ENCODE data around the gene CHURC1. TPM values are rescaled to one million over a fixed set of nuclear protein-coding genes. Genes with fewer than 3 reads are reported as not detected.

Gene CHURC1
- polyA plus RNA-seq, 1 donor (not counting 4 experiments of a cell fraction or from before 2014, with no cell fraction given), result 126 TPM

GRCh38 chr14:64920465-64920864, 6.2 kb downstream of the CHURC1 start:
- H3K79me2 ChIP-seq (ENCODE audit: control insufficient read depth, insufficient read depth, low read length), result peaks cover 63% of the 10 kb centered on the region
- DNase-seq (ENCODE audit: low read depth, low spot score) (no peak), FAIRE-seq (no peak)
- no peak overlapping the region for H3K9ac ChIP-seq (ENCODE audit: control insufficient read depth, extremely low read depth, insufficient read depth, low read length)
- H3K4me2 ChIP-seq (ENCODE audit: control insufficient read depth, extremely low read depth, insufficient read depth, low read depth, low read length), result no peak overlapping the region
- H3K9me1 ChIP-seq (ENCODE audit: control insufficient read depth, extremely low read depth, insufficient read depth, low read length), result no peaks in the 10 kb centered on the region
- no peak overlapping the region for H3K4me3 ChIP-seq (ENCODE audit: control insufficient read depth in 2 of 3, extremely low read depth in 1 of 3, insufficient read depth in 2 of 3, low read depth in 1 of 3, low read length in 3 of 3)
- H2AFZ ChIP-seq (ENCODE audit: control insufficient read depth, low read length), result no peak overlapping the region
- H3K27ac ChIP-seq (ENCODE audit: control insufficient read depth, insufficient read depth, low read length), result no peak overlapping the region
- H4K20me1 ChIP-seq (ENCODE audit: control insufficient read depth, extremely low read depth, insufficient read depth, low read length), result no peaks in the 10 kb centered on the region
- peaks cover 6 to 7% of the 10 kb centered on the region in 2 experiments for H3K36me3 ChIP-seq (ENCODE audit: control insufficient read depth in 2 of 2, extremely low read depth in 1 of 2, insufficient read depth in 2 of 2, low read length in 2 of 2)
- H3K4me1 ChIP-seq (ENCODE audit: control insufficient read depth, extremely low read depth, insufficient read depth, low read length), result peaks cover 9% of the 10 kb centered on the region
- no peaks in the 10 kb centered on the region for H3K27me3 ChIP-seq (ENCODE audit: control insufficient read depth, extremely low read depth, insufficient read depth, low read length)
- TF ChIP-seq EZH2 (IDR thresholded peaks at IDR 0.05; ENCODE audit: low read length), result no peak
- TF ChIP-seq, protein P1, sequence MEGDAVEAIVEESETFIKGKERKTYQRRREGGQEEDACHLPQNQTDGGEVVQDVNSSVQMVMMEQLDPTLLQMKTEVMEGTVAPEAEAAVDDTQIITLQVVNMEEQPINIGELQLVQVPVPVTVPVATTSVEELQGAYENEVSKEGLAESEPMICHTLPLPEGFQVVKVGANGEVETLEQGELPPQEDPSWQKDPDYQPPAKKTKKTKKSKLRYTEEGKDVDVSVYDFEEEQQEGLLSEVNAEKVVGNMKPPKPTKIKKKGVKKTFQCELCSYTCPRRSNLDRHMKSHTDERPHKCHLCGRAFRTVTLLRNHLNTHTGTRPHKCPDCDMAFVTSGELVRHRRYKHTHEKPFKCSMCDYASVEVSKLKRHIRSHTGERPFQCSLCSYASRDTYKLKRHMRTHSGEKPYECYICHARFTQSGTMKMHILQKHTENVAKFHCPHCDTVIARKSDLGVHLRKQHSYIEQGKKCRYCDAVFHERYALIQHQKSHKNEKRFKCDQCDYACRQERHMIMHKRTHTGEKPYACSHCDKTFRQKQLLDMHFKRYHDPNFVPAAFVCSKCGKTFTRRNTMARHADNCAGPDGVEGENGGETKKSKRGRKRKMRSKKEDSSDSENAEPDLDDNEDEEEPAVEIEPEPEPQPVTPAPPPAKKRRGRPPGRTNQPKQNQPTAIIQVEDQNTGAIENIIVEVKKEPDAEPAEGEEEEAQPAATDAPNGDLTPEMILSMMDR (optimal IDR thresholded peaks at IDR 0.05 in 1 of 3, IDR thresholded peaks at IDR 0.05 in 1 of 3, conservative IDR thresholded peaks at IDR 0.05 in 1 of 3; ENCODE audit: extremely low read depth in 1 of 3, insufficient read depth in 2 of 3, low read length in 3 of 3), result no peak
- dilution Hi-C loops (cut with MboI; ENCODE audit: extremely low pct_ligation_motif_present, low sequenced_read_pairs), result no loop called here
- no peaks in the 10 kb centered on the region for H3K9me3 ChIP-seq (ENCODE audit: control insufficient read depth, low read depth, low read length)

- H3K9ac ChIP-seq (ENCODE audit: control insufficient read depth, extremely low read depth, insufficient read depth, low read length), result no peak overlapping the region
- no peak overlapping the region for H3K4me2 ChIP-seq (ENCODE audit: control insufficient read depth, extremely low read depth, insufficient read depth, low read depth, low read length)
- H3K4me1 ChIP-seq (ENCODE audit: control insufficient read depth, extremely low read depth, insufficient read depth, low read length), result peaks cover 3% of the 10 kb centered on the region
- H3K36me3 ChIP-seq (ENCODE audit: control insufficient read depth in 2 of 2, extremely low read depth in 1 of 2, insufficient read depth in 2 of 2, low read length in 2 of 2), result peaks cover 7 to 15% of the 10 kb centered on the region in 2 experiments
- peaks cover 38% of the 10 kb centered on the region for H3K79me2 ChIP-seq (ENCODE audit: control insufficient read depth, insufficient read depth, low read length)
- H3K27ac ChIP-seq (ENCODE audit: control insufficient read depth, insufficient read depth, low read length), result no peak overlapping the region
- H2AFZ ChIP-seq (ENCODE audit: control insufficient read depth, low read length), result no peak overlapping the region
- no peaks in the 10 kb centered on the region for H4K20me1 ChIP-seq (ENCODE audit: control insufficient read depth, extremely low read depth, insufficient read depth, low read length)
- no peaks in the 10 kb centered on the region for H3K9me3 ChIP-seq (ENCODE audit: control insufficient read depth, low read depth, low read length)
- FAIRE-seq (no peak), DNase-seq (ENCODE audit: low read depth, low spot score) (no peak)
- dilution Hi-C loops (cut with MboI; ENCODE audit: extremely low pct_ligation_motif_present, low sequenced_read_pairs), result no loop called here
- no peak overlapping the region for H3K4me3 ChIP-seq (ENCODE audit: control insufficient read depth in 2 of 3, extremely low read depth in 1 of 3, insufficient read depth in 2 of 3, low read depth in 1 of 3, low read length in 3 of 3)
- H3K9me1 ChIP-seq (ENCODE audit: control insufficient read depth, extremely low read depth, insufficient read depth, low read length), result no peaks in the 10 kb centered on the region
- no peaks in the 10 kb centered on the region for H3K27me3 ChIP-seq (ENCODE audit: control insufficient read depth, extremely low read depth, insufficient read depth, low read length)
- TF ChIP-seq EZH2 (IDR thresholded peaks at IDR 0.05; ENCODE audit: low read length), result no peak
- TF ChIP-seq, protein P1 (optimal IDR thresholded peaks at IDR 0.05 in 1 of 3, IDR thresholded peaks at IDR 0.05 in 1 of 3, conservative IDR thresholded peaks at IDR 0.05 in 1 of 3; ENCODE audit: extremely low read depth in 1 of 3, insufficient read depth in 2 of 3, low read length in 3 of 3), result no peak
Measured at GRCh38 chr14:64923015-64923414, 8.8 kb downstream of the CHURC1 start.

Measured in keratinocyte (primary cell).